Superior temporal gyrus (tissue), 1 donor: Measurements from ENCODE around the gene NCKAP5.
"Not testable (repeated sequence)": the region's sequence is repeated elsewhere in the genome, so short reads cannot be mapped to it uniquely, and the experiment has no call there.

Experiments used
- DNase-seq: peaks from one replicate; pipeline ENCODE4 v3.0.0-alpha.2; 2016; ENCODE audit errors: extremely low spot score

Gene NCKAP5

DNA sequence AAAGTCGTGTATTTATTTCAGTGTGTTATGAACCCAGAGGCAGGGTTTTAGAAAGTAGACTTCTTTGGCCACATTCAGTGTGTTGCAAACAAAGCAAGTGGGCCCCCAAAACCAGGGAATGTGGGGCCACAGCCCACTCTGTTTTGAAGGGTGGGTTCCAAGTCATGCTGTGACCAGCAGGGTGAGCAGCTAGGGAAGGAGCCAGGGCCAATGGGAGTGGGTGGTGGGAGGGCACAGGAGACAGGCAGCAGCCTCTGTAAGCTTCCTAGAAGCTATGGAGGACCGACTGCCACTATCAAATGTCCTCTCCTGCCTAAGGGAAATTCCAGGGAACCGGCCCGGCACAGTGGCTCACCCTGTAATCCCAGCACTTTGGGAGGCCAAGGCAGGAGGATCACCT lies 847.9 kb downstream of the NCKAP5 start:
- no peak for DNase-seq

DNA sequence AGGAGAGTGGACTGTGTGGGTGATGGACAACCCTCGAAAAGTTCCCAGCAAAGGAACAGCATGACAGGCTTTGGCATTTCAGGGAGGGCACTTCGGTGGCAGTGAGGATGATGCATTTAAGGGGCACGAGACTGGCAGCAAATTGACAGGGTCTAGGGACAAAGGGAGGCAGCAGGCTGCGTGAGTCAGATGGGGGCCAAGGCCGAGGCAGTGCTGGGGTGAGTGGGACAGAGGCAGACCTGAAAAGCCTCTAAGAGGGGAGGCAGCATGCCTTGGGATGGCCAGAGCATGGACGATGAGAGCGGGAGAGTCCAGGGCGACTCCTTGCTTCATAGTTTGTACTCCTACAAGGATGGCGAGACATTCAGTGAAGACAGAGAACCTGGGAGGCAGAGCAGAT lies 848.8 kb downstream of the NCKAP5 start:
- DNase-seq = no peak

DNA sequence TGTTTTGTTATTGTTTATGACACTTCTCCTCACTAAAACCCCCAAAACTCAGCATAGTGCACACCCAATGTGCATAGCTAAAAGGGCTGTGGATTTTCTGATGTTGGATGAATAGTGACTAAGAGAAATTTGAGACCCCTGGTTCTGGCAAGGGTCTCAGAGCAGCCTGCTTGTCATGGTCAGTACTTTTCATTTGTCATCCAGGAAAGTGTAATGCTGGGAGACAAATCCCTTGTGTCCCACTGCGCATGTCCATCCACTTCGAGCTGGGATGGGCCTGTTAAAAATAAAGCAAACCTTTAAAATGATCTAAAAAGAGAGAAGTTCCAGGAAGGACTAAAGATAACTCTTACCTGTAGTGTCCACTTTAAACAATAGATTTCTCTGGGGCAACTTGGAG lies 851.3 kb downstream of the NCKAP5 start:
- DNase-seq = no peak

DNA sequence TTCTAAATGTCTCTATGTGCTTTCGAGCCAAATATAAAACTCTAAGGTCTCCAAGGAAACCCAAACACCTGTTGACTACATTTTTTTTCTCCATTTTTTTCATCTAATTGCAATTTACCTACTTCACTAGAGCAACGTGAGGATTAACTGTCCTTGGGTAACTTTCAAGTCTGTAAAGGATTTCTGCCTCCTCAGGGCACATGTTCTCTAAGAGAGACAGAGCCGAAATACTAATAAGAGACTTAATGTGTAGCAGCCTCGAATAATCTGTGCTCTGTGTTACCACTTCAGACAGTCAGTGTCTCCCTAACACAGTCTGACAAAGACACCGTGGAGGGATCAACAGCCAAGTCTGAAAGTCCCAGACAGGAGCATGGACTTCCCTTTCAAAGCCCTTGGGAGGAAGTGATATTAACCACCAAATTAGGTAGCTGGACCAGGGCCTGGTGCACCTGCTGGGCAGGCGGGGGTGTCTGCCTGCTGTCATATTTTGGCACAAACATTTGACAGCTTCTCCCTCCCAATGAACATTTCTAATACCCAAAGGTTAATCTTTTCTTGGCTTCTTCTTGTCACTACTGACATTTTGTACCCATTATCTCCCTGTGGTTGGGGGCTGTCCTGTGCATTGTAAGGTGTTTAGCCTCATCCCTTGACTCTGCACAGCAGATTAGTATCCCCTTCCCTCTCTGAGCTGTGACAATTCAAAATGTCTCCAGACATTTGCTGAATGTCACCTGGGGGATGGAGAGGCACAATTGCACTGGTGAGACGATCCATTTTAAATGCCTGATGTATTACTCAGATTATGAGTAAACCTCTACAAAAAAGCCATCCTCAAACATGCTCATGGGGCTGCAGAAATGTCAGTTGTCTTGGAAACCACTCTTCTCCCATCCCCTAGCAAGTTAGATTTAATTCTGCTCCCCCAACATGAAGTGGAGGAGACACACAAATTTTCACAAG lies 852.6 kb downstream of the NCKAP5 start:
- no peak for DNase-seq

- no peak for DNase-seq
Measured at GRCh38 chr2:132703396-132703795, 864.9 kb downstream of the NCKAP5 start.

DNA sequence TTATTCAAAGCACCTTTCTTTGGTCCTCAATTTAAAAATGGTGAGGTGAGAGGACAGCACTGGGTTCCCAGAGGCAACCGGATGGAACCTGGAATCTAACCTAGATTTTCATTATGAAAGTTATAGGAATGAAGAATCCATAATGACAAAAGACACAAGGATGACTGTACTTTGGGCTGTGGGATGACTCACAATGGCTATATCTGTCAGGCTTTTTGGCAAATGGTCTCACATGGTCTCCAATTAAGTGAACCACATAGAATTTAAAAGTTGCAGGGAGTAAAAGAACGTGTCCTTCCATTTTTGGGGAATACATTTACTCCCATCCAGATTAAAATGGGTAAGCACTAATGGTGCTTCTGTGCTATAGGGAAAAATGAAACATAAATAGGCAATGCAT lies 866.5 kb downstream of the NCKAP5 start:
- no peak for DNase-seq

GRCh38 chr2:132699802-132700201 lies 868.5 kb downstream of the NCKAP5 start:
- DNase-seq = not testable (repeated sequence)

DNA sequence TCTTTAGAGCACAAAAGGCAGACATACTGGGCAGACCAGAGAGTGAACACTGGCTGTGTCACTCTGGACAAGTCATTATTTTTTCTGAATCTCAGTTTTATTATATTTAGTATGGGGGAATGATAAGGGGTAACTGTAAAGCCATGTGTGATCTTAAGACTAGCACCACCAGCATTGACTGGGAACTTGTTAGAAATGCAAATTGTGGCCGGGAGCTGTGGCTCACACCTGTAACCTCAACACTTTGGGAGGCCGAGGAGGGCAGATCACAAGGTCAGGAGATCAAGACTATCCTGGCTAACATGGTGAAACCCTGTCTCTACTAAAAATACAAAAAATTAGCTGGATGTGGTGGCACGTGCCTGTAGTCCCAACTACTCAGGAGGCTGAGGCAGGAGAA lies 869.9 kb downstream of the NCKAP5 start:
- DNase-seq = not testable (repeated sequence)

DNA sequence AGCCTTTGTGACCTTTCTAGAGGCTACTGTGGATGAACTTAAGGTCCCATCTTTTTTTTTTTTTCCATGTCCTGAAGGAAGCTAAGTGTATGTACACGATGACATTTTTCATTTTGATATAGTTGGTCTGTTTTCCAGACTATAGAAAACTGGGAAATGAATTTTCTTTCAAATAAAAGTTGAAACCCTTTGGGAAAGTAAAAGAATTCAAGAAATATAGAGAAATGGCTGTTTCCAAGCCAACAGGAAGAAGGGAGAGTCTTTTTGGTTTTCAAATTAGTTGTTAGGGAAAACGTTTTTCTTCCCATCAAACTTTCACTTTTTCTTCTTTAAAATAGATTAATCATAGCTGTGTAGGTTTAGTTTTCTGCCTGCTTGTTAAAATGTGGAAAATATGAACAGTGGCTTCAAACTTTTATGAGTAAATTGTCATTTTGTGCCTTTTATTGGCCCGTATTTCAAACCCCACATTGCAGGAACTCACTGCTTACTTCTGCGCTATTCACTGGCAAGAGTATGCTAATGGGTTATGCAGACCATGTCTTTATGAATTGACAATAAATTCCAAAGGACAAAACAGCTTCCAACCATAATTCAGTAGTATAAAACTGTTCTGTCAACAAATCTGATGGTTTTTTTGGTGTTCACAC lies 870.6 kb downstream of the NCKAP5 start:
- no peak for DNase-seq

- no peak for DNase-seq
Measured at GRCh38 chr2:132692816-132693215, 875.4 kb downstream of the NCKAP5 start.

GRCh38 chr2:132691556-132691955 lies 876.7 kb downstream of the NCKAP5 start:
- DNase-seq = no peak

GRCh38 chr2:132690664-132691303 lies 877.5 kb downstream of the NCKAP5 start:
- no peak for DNase-seq

DNA sequence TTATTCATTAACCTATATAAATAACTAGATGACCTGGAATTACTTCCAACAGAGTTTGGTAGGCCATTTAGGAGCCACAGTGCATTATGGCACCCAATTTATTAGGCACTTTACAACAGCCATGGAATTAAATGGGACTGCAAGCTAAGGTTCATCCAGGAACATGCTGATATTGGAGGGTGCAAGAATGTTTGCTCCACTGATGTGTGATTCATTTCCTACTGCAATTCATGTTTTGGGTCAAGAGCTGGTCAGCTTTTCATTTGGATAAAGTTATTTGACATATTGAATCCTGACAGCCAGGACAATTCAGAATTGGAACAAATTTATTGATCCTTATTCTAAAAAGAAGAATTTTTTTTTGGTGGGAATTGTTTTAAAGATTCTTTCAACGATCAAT lies 886.5 kb downstream of the NCKAP5 start:
- DNase-seq = no peak

DNA sequence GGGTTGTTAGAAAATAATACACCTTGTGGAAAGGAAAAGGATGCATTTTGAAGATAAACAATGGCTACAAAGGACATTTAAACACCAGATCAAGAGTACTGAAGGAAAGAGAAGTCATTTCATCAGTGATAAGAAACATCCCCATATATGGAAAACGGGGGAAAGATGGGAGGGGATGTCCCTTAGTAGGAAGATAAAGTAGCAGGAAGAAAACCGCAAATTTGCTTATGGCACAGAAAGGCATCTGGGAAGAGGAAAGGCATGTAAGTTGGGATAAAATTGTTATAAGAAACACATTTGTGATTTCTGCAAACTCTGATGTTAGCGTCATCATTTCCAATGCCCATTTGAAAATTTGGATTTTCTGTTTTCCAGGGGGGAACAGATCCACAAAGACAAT lies 887.7 kb downstream of the NCKAP5 start:
- DNase-seq = no peak

DNA sequence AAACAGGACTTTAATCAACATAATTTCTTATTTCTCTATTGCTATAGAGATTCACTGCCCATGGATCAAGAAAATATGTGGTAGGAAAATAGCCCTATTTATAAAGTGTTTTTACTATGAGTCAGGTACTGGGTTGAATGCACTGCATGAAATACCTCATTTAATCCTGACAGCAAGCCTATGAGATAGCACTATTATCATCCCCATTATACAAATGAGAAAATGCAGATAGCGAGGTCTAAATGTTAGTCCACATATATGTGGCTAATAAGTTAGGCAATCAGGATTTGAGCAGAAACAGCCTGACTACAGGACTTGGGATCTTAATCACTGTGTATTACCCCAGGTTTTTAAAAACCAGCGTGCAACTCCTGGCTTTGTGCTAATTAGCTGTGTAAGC lies 889.8 kb downstream of the NCKAP5 start:
- DNase-seq = no peak

GRCh38 chr2:132677661-132678060 lies 890.6 kb downstream of the NCKAP5 start:
- no peak for DNase-seq

DNA sequence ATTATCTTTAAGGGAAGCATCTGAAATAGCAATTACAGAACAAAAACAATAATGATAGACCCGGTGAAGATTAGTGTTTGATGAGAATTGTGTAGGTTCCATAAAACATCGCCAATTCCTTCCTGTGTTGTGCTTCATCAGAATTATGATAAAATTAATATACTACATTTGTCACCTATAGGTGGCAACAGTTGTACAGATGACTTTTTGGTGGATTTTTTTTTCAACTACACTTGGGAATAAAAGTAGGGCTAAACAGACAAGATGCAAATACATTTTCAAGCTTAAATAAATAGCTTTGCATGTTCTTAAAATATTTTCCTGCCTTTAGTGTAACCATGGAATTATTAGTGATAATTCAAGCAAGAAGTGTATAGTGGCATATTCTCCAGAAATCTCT lies 891.3 kb downstream of the NCKAP5 start:
- no peak for DNase-seq

GRCh38 chr2:132671151-132671835 lies 897.0 kb downstream of the NCKAP5 start:
- no peak for DNase-seq

GRCh38 chr2:132670496-132671150 lies 897.6 kb downstream of the NCKAP5 start:
- no peak for DNase-seq

GRCh38 chr2:132669908-132670495 lies 898.3 kb downstream of the NCKAP5 start, which contains the start of gene LYPD1:
Gene LYPD1 (minus strand): TSS chr2:132670205. CDS start chr2:132669932, 273 bp downstream.
- DNase-seq = no peak
